GM21367 (cell line): ENCODE data around the gene PHB1.
A peak's percentile ranks its signal among the peaks of the same experiment; 100 is the strongest.
"Not testable (repeated sequence)": the region's sequence is repeated elsewhere in the genome, so short reads cannot be mapped to it uniquely, and the experiment has no call there.

Experiments
- ATAC-seq: cut with Tn5 transposase; IDR thresholded peaks from one replicate; pipeline ENCODE4 v1.9.1; 2021; ENCODE audit not compliant: unreplicated experiment

The PHB1 gene

GRCh38 chr17:49439673-49440571 is 25.2 kb upstream of the PHB1 start:
- no peak for ATAC-seq

- no peak for ATAC-seq
These were observed 24.6 kb upstream of the PHB1 start for GRCh38 chr17:49439305-49439672.

- no peak for ATAC-seq
These were observed 24.0 kb upstream of the PHB1 start for GRCh38 chr17:49438436-49439278.

- no peak for ATAC-seq
These were observed 23.2 kb upstream of the PHB1 start for GRCh38 chr17:49437696-49438435.

- no peak for ATAC-seq
These were observed 21.5 kb upstream of the PHB1 start for GRCh38 chr17:49436174-49436573.

- ATAC-seq: no peak
These were observed 21.0 kb upstream of the PHB1 start for GRCh38 chr17:49435671-49436029.

GRCh38 chr17:49434821-49435670 is 20.4 kb upstream of the PHB1 start:
- no peak for ATAC-seq

- no peak for ATAC-seq
These were observed 18.5 kb upstream of the PHB1 start for GRCh38 chr17:49433000-49433694.

GRCh38 chr17:49431743-49432142 is 17.1 kb upstream of the PHB1 start:
- no peak for ATAC-seq

- no peak for ATAC-seq
These were observed 10.3 kb upstream of the PHB1 start for GRCh38 chr17:49425004-49425286.

- not testable (repeated sequence) for ATAC-seq
These were observed 9.8 kb upstream of the PHB1 start for GRCh38 chr17:49424276-49425003.

GRCh38 chr17:49422714-49423113 is 8.0 kb upstream of the PHB1 start:
- ATAC-seq: no peak

GRCh38 chr17:49419761-49420160 is 5.1 kb upstream of the PHB1 start:
- ATAC-seq: not testable (repeated sequence)

GRCh38 chr17:49418754-49419740 is 4.4 kb upstream of the PHB1 start:
- not testable (repeated sequence) for ATAC-seq

GRCh38 chr17:49414271-49414621 is 436 bp downstream of the PHB1 start:
- ATAC-seq: peak; percentile 8

- ATAC-seq: no peak
These were observed 5.6 kb downstream of the PHB1 start for GRCh38 chr17:49409066-49409465.

- ATAC-seq: no peak
These were observed 6.6 kb downstream of the PHB1 start for GRCh38 chr17:49407981-49408501.

- no peak for ATAC-seq
These were observed 7.6 kb downstream of the PHB1 start for GRCh38 chr17:49407086-49407485.
